HG02973 (cell line): Measurements from ENCODE around the gene NCAPG2.

Source experiments
- ATAC-seq: cut with Tn5 transposase; IDR thresholded peaks from one replicate; pipeline ENCODE4 v1.9.1; 2021; ENCODE audit warnings: moderate library complexity; ENCODE audit not compliant: unreplicated experiment

NCAPG2 gene

DNA sequence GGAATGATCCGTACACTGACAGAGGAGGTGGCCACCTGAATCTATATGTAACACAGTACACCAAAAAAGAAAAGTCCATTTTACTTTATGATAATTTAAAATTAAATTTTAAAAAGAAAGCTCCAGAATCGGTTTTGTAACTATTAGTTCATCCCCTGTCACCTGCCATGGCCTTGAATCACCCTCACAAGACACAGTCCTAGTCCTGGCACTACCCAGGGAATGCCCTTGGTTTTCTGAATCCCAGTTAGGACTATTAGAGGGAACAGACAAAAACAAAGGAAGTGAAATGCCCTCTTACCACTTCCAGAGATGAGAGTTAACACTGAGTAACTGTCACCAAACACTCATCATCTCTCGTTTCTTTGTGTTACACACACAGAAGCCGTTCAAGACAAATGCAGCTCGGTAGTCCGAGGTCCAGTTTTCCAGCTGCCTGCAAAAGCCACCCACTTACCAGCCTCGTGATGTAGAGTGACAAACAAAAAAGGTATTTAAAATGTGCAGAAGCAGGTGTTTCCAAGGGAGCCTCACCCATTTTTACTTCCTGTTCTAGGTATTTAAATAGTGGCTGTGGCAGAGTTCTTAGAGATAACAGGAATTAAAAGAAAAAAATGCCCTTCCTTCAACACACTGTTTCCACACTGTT lies 123.0 kb downstream of the NCAPG2 start:
- ATAC-seq: no peak
